PFSK-1 (cell line): ENCODE results near the gene R3HCC1L.

ENCODE experiments used
- POLR2AphosphoS5 ChIP-seq: IDR thresholded peaks from 2 replicates; pipeline ENCODE4 v1.6.1; 2012; ENCODE audit warnings: low read depth, mild to moderate bottlenecking, control low read depth, low read length, moderate library complexity
- SIN3A ChIP-seq: IDR thresholded peaks from 2 replicates; pipeline ENCODE4 v1.6.1; 2012; ENCODE audit warnings: mild to moderate bottlenecking, low read length, moderate library complexity, borderline replicate concordance; ENCODE audit not compliant: insufficient read depth
- TAF1 ChIP-seq: IDR thresholded peaks from 2 replicates; pipeline ENCODE4 v1.6.1; 2012; ENCODE audit warnings: low read length, control low read depth, borderline replicate concordance; ENCODE audit not compliant: insufficient read depth
- TF ChIP-seq, protein P1 (sequence below), 2 experiments: IDR thresholded peaks; 2 replicates each; pipeline versions ENCODE4 v1.6.1 to v1.8.0; 2011 to 2012; ENCODE audit warnings: low read depth in 2 of 2, low read length in 2 of 2, control low read depth in 1 of 2, inconsistent platforms in 1 of 2, mild to moderate bottlenecking in 1 of 2, moderate library complexity in 1 of 2; ENCODE audit not compliant: insufficient read depth in 1 of 2

DNA sequence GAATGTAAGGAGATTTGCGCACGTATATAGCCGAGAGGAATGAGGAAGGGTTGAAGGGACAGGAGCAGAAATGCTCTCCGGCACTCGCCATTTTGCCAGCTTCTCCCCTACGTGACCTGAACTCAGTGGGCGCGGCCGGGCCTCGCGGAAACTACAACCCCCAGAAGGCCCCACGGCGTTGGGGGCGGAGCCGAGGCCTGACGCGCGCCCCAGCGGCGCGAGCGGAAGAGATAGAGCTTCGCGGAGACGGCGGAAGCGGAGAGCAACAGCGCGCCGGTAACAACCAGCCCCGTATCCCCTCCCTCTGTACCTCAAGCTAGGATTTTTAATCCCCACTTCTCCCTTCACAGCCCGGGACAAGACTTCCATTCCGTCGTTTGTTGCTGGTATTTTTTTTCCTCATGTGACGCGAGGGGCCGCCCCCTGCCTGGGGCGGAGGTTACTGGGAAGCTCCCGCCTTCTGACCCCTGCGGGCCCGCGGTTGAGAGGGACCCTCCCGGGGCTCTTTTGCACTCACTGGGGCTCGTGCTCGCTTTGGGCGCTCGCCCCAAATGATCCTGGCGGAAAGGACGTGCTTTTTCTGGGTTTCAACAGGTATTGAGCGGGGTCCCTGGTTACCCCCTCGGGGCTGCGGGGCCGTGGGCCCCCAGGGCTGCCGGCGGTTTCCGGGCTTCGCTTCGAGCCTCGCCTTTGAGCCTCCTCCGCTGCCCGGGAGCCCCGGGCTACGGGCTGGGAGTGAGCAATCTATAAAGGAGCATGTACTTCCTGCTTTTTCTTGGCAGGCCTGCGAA lies at the start of gene R3HCC1L:
- TF ChIP-seq, protein P1, sequence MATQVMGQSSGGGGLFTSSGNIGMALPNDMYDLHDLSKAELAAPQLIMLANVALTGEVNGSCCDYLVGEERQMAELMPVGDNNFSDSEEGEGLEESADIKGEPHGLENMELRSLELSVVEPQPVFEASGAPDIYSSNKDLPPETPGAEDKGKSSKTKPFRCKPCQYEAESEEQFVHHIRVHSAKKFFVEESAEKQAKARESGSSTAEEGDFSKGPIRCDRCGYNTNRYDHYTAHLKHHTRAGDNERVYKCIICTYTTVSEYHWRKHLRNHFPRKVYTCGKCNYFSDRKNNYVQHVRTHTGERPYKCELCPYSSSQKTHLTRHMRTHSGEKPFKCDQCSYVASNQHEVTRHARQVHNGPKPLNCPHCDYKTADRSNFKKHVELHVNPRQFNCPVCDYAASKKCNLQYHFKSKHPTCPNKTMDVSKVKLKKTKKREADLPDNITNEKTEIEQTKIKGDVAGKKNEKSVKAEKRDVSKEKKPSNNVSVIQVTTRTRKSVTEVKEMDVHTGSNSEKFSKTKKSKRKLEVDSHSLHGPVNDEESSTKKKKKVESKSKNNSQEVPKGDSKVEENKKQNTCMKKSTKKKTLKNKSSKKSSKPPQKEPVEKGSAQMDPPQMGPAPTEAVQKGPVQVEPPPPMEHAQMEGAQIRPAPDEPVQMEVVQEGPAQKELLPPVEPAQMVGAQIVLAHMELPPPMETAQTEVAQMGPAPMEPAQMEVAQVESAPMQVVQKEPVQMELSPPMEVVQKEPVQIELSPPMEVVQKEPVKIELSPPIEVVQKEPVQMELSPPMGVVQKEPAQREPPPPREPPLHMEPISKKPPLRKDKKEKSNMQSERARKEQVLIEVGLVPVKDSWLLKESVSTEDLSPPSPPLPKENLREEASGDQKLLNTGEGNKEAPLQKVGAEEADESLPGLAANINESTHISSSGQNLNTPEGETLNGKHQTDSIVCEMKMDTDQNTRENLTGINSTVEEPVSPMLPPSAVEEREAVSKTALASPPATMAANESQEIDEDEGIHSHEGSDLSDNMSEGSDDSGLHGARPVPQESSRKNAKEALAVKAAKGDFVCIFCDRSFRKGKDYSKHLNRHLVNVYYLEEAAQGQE (IDR thresholded peaks at IDR 0.05; ENCODE audit: insufficient read depth in 1 of 2, low read depth in 2 of 2, low read length in 2 of 2) = 0 out of 4 replicates have a peak, but pooled peaks of 1 of the 2 experiments have one; percentile 45
- peak; percentile 86 for TF ChIP-seq POLR2AphosphoS5
- no peak for TF ChIP-seq SIN3A
- TF ChIP-seq TAF1 = peak; percentile 69; the same call in 1 of the 2 replicates
